HEK293 (cell line): ENCODE data around the gene FOXS1.

ENCODE experiments used
- HOXD13 ChIP-seq: sonication (generic); formaldehyde crosslinking; IDR thresholded peaks from 2 replicates; pipeline ENCODE4 v1.8.0; 2022; ENCODE audit warnings: missing genetic modification reagents, borderline replicate concordance
- IKZF3 ChIP-seq: fragments of 450-650 bp; IDR thresholded peaks from 2 replicates; pipeline ENCODE4 v1.5.0; 2018; ENCODE audit warnings: missing biosample characterization, mild to moderate bottlenecking, missing genetic modification characterization, moderate library complexity
- KLF10 ChIP-seq: fragments of 450-650 bp; IDR thresholded peaks from 2 replicates; pipeline ENCODE4 v1.5.1; 2018; ENCODE audit warnings: missing biosample characterization, mild to moderate bottlenecking, missing genetic modification characterization
- KLF17 ChIP-seq: fragments of 450-650 bp; formaldehyde crosslinking; IDR thresholded peaks from 2 replicates; pipeline ENCODE4 v1.5.1; 2016; ENCODE audit warnings: missing biosample characterization, missing genetic modification characterization
- KLF7 ChIP-seq: fragments of 450-650 bp; formaldehyde crosslinking; IDR thresholded peaks from 2 replicates; pipeline ENCODE4 v1.5.1; 2016; ENCODE audit warnings: missing biosample characterization, missing genetic modification characterization, borderline replicate concordance
- KLF9 ChIP-seq: fragments of 450-650 bp; formaldehyde crosslinking; IDR thresholded peaks from 2 replicates; pipeline ENCODE4 v1.5.1; 2016; ENCODE audit warnings: missing biosample characterization, missing genetic modification characterization, low read depth
- MZF1 ChIP-seq: fragments of 450-650 bp; formaldehyde crosslinking; IDR thresholded peaks from 2 replicates; pipeline ENCODE4 v1.5.1; 2017; ENCODE audit warnings: missing biosample characterization, missing genetic modification characterization, borderline replicate concordance
- OVOL3 ChIP-seq: fragments of 450-650 bp; formaldehyde crosslinking; IDR thresholded peaks from 2 replicates; pipeline ENCODE4 v1.5.1; 2016; ENCODE audit warnings: missing biosample characterization, missing genetic modification characterization
- SCRT1 ChIP-seq: fragments of 450-650 bp; formaldehyde crosslinking; IDR thresholded peaks from 2 replicates; pipeline ENCODE4 v1.5.1; 2016; ENCODE audit warnings: missing biosample characterization, missing genetic modification characterization, borderline replicate concordance
- SCRT2 ChIP-seq: fragments of 450-650 bp; formaldehyde crosslinking; IDR thresholded peaks from 2 replicates; pipeline ENCODE4 v1.5.1; 2016; ENCODE audit warnings: missing biosample characterization, missing genetic modification characterization
- SP2 ChIP-seq: fragments of 450-650 bp; formaldehyde crosslinking; IDR thresholded peaks from 2 replicates; pipeline ENCODE4 v1.5.1; 2016; ENCODE audit warnings: missing biosample characterization, missing genetic modification characterization
- SP3 ChIP-seq: fragments of 450-650 bp; formaldehyde crosslinking; IDR thresholded peaks from 2 replicates; pipeline ENCODE4 v1.5.1; 2016; ENCODE audit warnings: missing biosample characterization, missing genetic modification characterization
- TCF7L2 ChIP-seq: IDR thresholded peaks from 2 replicates; pipeline ENCODE4 v1.6.1; 2011; ENCODE audit warnings: low read depth, mild to moderate bottlenecking, inconsistent platforms, low read length, moderate library complexity, borderline replicate concordance
- ZBTB20 ChIP-seq: fragments of 450-650 bp; formaldehyde crosslinking; IDR thresholded peaks from 2 replicates; pipeline ENCODE4 v1.5.1; 2016; ENCODE audit warnings: missing biosample characterization, missing genetic modification characterization
- ZBTB48 ChIP-seq: fragments of 450-650 bp; formaldehyde crosslinking; IDR thresholded peaks from 2 replicates; pipeline ENCODE4 v1.5.1; 2016; ENCODE audit warnings: missing biosample characterization, missing genetic modification characterization
- ZBTB8A ChIP-seq: fragments of 450-650 bp; formaldehyde crosslinking; IDR thresholded peaks from 2 replicates; pipeline ENCODE4 v1.5.1; 2016; ENCODE audit warnings: missing biosample characterization, missing genetic modification characterization
- ZEB2 ChIP-seq: fragments of 450-650 bp; formaldehyde crosslinking; IDR thresholded peaks from 2 replicates; pipeline ENCODE4 v1.5.1; 2016; ENCODE audit warnings: missing biosample characterization, missing genetic modification characterization
- ZFP37 ChIP-seq: fragments of 450-650 bp; formaldehyde crosslinking; IDR thresholded peaks from 2 replicates; pipeline ENCODE4 v1.5.1; 2016; ENCODE audit warnings: missing biosample characterization, missing genetic modification characterization
- ZIC2 ChIP-seq: fragments of 450-650 bp; formaldehyde crosslinking; IDR thresholded peaks from 2 replicates; pipeline ENCODE4 v1.5.1; 2016; ENCODE audit warnings: missing biosample characterization, missing genetic modification characterization
- ZNF169 ChIP-seq: fragments of 450-650 bp; formaldehyde crosslinking; IDR thresholded peaks from 2 replicates; pipeline ENCODE4 v1.5.1; 2016; ENCODE audit warnings: missing biosample characterization, missing genetic modification characterization
- ZNF211 ChIP-seq: fragments of 450-650 bp; formaldehyde crosslinking; IDR thresholded peaks from 2 replicates; pipeline ENCODE4 v1.5.1; 2016; ENCODE audit warnings: low read depth, missing biosample characterization, missing genetic modification characterization
- ZNF223 ChIP-seq: fragments of 450-650 bp; formaldehyde crosslinking; IDR thresholded peaks from 2 replicates; pipeline ENCODE4 v1.5.1; 2016; ENCODE audit warnings: missing biosample characterization, missing genetic modification characterization
- ZNF324 ChIP-seq: fragments of 450-650 bp; formaldehyde crosslinking; IDR thresholded peaks from 2 replicates; pipeline ENCODE4 v1.5.1; 2016; ENCODE audit warnings: missing biosample characterization, missing genetic modification characterization
- ZNF341 ChIP-seq: fragments of 450-650 bp; formaldehyde crosslinking; IDR thresholded peaks from 2 replicates; pipeline ENCODE4; 2016; ENCODE audit warnings: low read depth, missing biosample characterization, missing genetic modification characterization
- ZNF37A ChIP-seq: fragments of 450-650 bp; IDR thresholded peaks from 2 replicates; pipeline ENCODE4 v1.5.1; 2018; ENCODE audit warnings: missing biosample characterization, missing genetic modification characterization
- ZNF416 ChIP-seq: fragments of 450-650 bp; formaldehyde crosslinking; IDR thresholded peaks from 2 replicates; pipeline ENCODE4 v1.5.1; 2016; ENCODE audit warnings: missing biosample characterization, missing genetic modification characterization
- ZNF433 ChIP-seq: fragments of 450-650 bp; formaldehyde crosslinking; IDR thresholded peaks from 2 replicates; pipeline ENCODE4 v1.5.1; 2016; ENCODE audit warnings: missing biosample characterization, missing genetic modification characterization, low read depth
- ZNF488 ChIP-seq: fragments of 450-650 bp; formaldehyde crosslinking; IDR thresholded peaks from 2 replicates; pipeline ENCODE4 v1.5.1; 2016; ENCODE audit warnings: missing biosample characterization, missing genetic modification characterization
- ZNF529 ChIP-seq: fragments of 450-650 bp; formaldehyde crosslinking; IDR thresholded peaks from 2 replicates; pipeline ENCODE4 v1.5.1; 2017; ENCODE audit warnings: missing genetic modification characterization, missing biosample characterization; ENCODE audit not compliant: insufficient replicate concordance
- ZNF558 ChIP-seq: fragments of 450-650 bp; formaldehyde crosslinking; IDR thresholded peaks from 2 replicates; pipeline ENCODE4 v1.5.1; 2016; ENCODE audit warnings: missing biosample characterization, missing genetic modification characterization
- ZNF624 ChIP-seq: fragments of 450-650 bp; formaldehyde crosslinking; IDR thresholded peaks from 2 replicates; pipeline ENCODE4 v1.5.1; 2017; ENCODE audit warnings: missing biosample characterization, missing genetic modification characterization
- ZNF654 ChIP-seq: fragments of 450-650 bp; formaldehyde crosslinking; IDR thresholded peaks from 2 replicates; pipeline ENCODE4 v1.5.1; 2016; ENCODE audit warnings: low read depth, missing biosample characterization, missing genetic modification characterization
- ZNF670 ChIP-seq: fragments of 450-650 bp; formaldehyde crosslinking; IDR thresholded peaks from 2 replicates; pipeline ENCODE4 v1.5.1; 2016; ENCODE audit warnings: missing biosample characterization, missing genetic modification characterization, low read depth
- ZNF704 ChIP-seq: fragments of 450-650 bp; formaldehyde crosslinking; IDR thresholded peaks from 2 replicates; pipeline ENCODE4 v1.5.1; 2016; ENCODE audit warnings: missing biosample characterization, missing genetic modification characterization
- ZNF707 ChIP-seq: fragments of 450-650 bp; formaldehyde crosslinking; IDR thresholded peaks from 2 replicates; pipeline ENCODE4 v1.5.1; 2016; ENCODE audit warnings: missing biosample characterization, missing genetic modification characterization
- ZNF785 ChIP-seq: fragments of 450-650 bp; formaldehyde crosslinking; IDR thresholded peaks from 2 replicates; pipeline ENCODE4 v1.5.1; 2016; ENCODE audit warnings: missing biosample characterization, missing genetic modification characterization
- ZNF791 ChIP-seq: fragments of 450-650 bp; formaldehyde crosslinking; IDR thresholded peaks from 2 replicates; pipeline ENCODE4 v1.5.1; 2016; ENCODE audit warnings: missing biosample characterization, missing genetic modification characterization
- ZSCAN23 ChIP-seq: fragments of 450-650 bp; formaldehyde crosslinking; IDR thresholded peaks from 2 replicates; pipeline ENCODE4 v1.5.1; 2016; ENCODE audit warnings: missing biosample characterization, missing genetic modification characterization
- ZSCAN5A ChIP-seq: fragments of 450-650 bp; formaldehyde crosslinking; IDR thresholded peaks from 2 replicates; pipeline ENCODE4 v1.5.1; 2016; ENCODE audit warnings: missing biosample characterization, missing genetic modification characterization

Gene FOXS1

GRCh38 chr20:31822421-31823330 lies 22.7 kb downstream of the FOXS1 start (continued):
- TF ChIP-seq ZNF341 (tag by site-specific recombination) (no peak), MZF1 (no peak), ZNF791 (no peak), ZNF488 (no peak), ZNF433 (tag by site-specific recombination) (no peak), ZNF529 (no peak), ZBTB8A (no peak), ZNF169 (tag by site-specific recombination) (no peak), ZBTB20 (tag by site-specific recombination) (no peak), ZIC2 (tag by site-specific recombination) (peak; percentile 58; the same call in 1 of the 2 replicates), ZNF223 (no peak), ZEB2 (tag by site-specific recombination) (0 out of 2 replicates have a peak, but pooled peaks have one; percentile 45), TCF7L2 (no peak), ZNF416 (tag by site-specific recombination) (no peak), ZNF558 (tag by site-specific recombination) (no peak), KLF17 (tag by site-specific recombination) (peak; percentile 62; the same call in 1 of the 2 replicates), IKZF3 (tag by site-specific recombination) (no peak), ZNF37A (tag by site-specific recombination) (no peak), KLF10 (tag by site-specific recombination) (no peak), SP3 (peak; percentile 64), ZSCAN23 (tag by site-specific recombination) (no peak), ZNF707 (tag by site-specific recombination) (no peak), ZNF704 (tag by site-specific recombination) (no peak), ZSCAN5A (tag by site-specific recombination) (no peak), HOXD13 (CRISPR knock-in tag) (no peak), SP2 (tag by site-specific recombination) (peak; percentile 70), ZNF785 (tag by site-specific recombination) (no peak), ZNF324 (tag by site-specific recombination) (0 out of 2 replicates have a peak, but pooled peaks have one; percentile 40), SCRT2 (tag by site-specific recombination) (no peak), ZNF624 (tag by site-specific recombination) (no peak), SCRT1 (no peak), ZNF211 (tag by site-specific recombination) (no peak), ZNF654 (tag by site-specific recombination) (peak; percentile 99), ZNF670 (tag by site-specific recombination) (no peak), KLF9 (tag by site-specific recombination) (peak; percentile 47; the same call in 1 of the 2 replicates), KLF7 (peak; percentile 63; the same call in 1 of the 2 replicates), ZFP37 (tag by site-specific recombination) (no peak), ZBTB48 (tag by site-specific recombination) (0 out of 2 replicates have a peak, but pooled peaks have one; percentile 29), OVOL3 (no peak)
